ENCODE measurements around the gene GAGE10.

GAGE10 gene, protein sequence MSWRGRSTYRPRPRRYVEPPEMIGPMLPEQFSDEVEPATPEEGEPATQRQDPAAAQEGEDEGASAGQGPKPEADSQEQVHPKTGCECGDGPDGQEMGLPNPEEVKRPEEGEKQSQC

GRCh38 chrX:49303346-49303745, at the start of gene GAGE10:
TSS of gene GAGE10 (plus strand) at chrX:49303646. CDS start at chrX:49304860, 1,214 bp downstream.
- DNase-seq, result no peak

GRCh38 chrX:49254639-49255038, 48.8 kb upstream of the GAGE10 start:
- DNase-seq, result no peak

DNA sequence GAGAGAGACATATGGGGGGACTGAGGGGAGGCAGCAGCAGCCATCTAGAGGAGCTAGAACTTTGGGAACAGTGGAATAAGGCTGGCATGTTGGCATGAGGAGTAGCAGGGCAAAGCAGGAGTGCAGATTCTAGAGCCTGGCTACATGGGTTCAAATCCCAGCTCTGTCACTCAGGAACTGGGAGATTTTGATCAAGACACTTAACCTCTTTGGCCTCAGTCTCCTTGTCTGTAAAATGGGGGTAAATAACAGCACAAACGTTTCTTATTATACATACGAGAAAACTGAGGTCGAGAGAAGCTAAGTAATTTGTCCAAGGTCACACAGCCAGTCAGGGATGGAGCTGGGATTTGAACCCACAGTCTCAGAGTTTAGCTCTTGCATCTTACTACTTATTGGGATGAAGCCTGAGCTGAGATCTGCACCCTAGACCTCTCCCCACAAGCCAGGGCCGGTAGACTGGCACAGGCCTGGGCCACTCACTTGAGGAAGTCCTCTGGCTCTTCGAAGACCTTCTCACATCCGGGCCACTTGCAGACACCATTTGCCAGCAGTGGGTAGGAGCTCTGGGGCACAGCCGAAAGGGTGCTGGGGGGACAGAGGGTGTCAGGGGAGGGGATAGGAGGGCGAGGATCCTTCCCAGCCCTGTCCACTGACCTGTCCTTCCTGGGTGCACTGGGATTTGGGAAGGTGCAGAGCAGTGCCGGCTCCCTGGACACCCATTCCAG, 47.0 kb upstream of the GAGE10 start:
- DNase-seq, result no peak

DNA sequence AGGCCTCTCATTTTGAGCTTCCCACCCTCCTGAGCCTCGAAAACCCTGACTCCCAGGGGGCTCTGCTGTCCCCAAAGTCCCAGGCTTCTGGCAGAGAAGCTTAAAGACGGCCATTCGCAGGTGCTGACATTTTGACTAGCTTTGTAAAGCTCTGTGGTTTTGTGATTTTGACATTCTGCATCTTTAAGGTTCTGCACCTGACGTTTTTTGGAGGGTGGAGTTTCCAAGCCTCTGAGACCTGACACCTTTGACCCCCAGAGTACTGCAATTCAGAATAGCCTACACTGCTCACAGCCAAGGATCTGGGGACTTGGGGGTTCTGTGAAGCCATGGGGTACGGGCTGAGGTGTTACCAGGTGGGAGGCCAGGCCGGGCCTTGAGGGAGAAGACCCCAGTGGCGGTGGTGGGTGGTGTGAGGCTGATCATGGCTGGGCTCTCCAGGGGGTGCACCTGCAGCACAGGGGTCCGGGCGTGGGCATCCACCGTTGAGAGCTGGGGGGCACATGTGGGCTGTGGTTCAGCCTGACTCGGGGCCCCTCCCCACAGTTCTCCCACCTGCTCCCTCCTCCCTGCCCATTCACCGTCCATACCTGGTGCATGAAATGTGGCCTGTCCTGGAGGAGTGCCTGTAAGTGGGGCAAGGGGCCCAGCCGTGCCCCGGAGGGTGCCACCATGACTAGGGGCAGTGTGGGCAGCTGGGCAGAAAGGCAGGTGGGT, 46.2 kb upstream of the GAGE10 start:
- DNase-seq, result no peak

GRCh38 chrX:49257846-49258748, 45.3 kb upstream of the GAGE10 start:
- DNase-seq, result peak; percentile 71

- no peak for DNase-seq
These were observed 44.7 kb upstream of the GAGE10 start for GRCh38 chrX:49258749-49259124.

DNA sequence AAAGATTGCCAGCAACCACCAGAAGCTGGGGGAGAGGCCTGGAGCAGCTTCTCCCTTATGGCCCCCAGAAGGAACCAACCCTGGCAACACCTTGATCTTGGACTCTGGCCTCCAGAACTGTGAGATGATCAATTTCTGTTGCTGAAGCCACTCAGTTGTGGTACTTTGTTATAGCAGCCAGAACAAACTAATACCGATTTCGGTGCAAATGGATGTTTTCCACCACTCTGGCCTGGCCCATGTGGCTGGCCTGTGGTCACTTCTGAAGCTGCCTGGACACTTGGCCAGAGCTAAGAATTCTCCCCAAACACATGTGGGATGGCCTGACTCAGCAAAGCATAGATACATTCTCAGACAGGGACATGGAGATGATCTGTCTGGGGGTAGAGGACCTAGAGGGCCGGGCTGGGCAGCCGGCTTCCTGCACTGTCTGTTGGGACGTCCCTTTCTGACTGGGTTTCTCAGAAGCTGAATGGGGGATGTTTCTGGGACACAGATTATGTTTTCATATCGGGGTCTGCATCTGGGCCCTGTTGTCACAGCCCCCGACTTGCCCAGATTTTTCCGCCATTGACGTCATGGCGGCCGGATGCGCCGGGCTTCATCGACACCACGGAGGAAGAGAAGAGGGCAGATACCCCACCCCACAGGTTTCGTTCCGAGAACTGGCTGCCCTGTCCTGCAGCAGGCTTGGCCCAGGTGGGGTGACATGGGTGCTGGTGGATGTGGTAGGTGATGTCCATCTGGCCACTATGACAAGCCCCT, 43.0 kb upstream of the GAGE10 start:
- DNase-seq, result peak; percentile 75

- DNase-seq, result no peak
These were observed 40.8 kb upstream of the GAGE10 start for GRCh38 chrX:49262603-49263002.

DNA sequence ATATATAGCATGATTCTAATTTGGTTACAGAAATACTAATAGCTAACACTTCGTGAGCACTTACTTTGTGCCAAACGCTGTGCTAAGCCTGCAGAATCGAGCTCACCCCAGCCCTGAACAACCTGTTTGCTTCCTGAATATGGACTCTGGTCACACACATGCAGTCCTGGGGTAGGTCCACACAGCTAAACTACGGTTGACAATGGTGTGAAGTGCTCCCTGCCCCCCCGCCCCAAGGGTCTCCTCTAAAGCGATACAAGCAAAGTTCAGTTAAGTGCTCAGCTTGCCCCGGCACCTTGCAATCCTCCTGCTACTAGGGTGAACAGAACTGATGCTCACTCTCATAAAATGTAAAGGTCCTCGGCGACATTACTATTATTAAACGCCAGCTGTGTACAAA, 39.8 kb upstream of the GAGE10 start:
- DNase-seq, result no peak

GRCh38 chrX:49264460-49264859, 39.0 kb upstream of the GAGE10 start, which contains the start of gene FOXP3:
TSS of gene FOXP3 (minus strand) at chrX:49264710. CDS start at chrX:49258505, 6,205 bp downstream.
- DNase-seq, result peak; percentile 65

- no peak for DNase-seq
These were observed 36.7 kb upstream of the GAGE10 start for GRCh38 chrX:49266523-49267445.

DNA sequence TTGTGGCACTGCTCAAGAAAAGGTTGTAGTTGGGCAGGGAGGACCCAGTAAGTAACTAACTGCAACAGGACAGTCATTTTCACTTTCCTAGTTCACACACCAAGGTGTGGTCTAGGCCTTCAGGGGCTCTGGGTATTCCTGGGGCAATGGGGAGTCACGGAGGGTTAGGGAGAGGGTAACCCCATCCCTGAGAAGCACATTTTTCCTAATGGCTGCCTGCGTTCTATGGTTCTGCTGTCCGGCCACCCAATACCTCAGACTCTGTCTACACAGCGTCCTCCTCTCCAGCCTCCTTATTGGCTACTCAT, 34.8 kb upstream of the GAGE10 start:
- no peak for DNase-seq

DNA sequence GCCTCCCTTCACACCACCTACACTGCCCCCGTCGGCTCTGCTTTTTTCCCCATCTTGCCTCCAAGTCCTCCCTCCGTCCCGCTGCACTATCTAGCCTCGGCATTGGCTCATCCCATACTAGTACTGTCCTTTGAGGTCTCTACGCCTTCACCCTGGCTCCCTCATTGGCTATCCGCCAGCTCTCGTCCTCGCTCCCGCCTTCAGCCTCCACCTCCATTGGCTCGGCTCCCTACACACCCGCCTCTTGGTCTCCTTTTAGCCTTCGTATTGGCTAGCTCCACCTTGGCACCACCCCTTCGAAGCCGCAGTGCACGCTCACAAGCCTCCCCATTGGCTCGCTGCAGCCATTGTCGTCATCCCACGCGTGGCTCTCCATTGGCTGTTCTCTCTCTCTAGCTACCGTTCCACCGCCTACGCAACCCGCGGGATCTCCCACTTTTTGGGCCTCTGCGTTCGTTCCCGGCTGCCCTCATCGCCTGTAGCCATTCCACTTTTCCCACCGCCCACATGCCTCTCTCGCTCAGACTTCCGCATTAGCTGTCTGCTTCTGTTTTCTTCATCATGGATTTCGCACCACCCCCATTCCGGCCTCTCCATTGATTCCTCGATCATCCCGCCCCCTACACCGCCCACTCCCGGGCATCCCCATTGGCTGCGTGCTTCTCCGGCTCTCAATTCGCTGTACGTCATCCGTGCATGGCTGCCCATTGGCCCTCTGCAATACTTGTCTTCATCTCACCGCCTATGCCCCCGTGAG, 34.3 kb upstream of the GAGE10 start:
- DNase-seq, result peak; percentile 98

DNA sequence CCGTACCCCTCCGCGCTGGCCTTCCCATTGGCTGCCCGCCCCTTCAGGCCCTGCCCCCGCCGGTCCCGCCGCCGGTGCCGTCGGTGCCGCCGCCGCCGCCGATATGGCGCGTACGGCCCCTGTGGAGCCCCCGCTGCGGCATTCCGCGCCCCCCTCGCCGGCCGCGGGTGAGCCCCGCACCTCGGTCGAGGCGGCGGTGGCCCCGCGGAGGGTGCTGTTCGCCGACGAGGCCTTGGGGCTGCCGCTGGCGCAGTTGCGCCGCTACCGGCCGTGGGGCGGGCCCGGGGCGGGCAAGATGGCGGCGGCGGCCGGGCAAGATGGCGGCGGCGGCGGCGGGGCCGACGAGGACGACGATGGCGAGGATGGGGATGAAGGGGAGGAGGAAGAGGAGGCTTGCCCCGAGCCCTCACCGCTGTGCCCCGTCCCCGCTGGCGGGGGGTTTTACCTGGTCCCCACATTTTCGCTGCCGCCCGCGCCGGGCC, 33.6 kb upstream of the GAGE10 start, which contains the start of gene PPP1R3F:
TSS of gene PPP1R3F (plus strand) at position 27 of the 482 bp plus-strand sequence. CDS start at position 104, 77 bp downstream.
- DNase-seq, result no peak

DNA sequence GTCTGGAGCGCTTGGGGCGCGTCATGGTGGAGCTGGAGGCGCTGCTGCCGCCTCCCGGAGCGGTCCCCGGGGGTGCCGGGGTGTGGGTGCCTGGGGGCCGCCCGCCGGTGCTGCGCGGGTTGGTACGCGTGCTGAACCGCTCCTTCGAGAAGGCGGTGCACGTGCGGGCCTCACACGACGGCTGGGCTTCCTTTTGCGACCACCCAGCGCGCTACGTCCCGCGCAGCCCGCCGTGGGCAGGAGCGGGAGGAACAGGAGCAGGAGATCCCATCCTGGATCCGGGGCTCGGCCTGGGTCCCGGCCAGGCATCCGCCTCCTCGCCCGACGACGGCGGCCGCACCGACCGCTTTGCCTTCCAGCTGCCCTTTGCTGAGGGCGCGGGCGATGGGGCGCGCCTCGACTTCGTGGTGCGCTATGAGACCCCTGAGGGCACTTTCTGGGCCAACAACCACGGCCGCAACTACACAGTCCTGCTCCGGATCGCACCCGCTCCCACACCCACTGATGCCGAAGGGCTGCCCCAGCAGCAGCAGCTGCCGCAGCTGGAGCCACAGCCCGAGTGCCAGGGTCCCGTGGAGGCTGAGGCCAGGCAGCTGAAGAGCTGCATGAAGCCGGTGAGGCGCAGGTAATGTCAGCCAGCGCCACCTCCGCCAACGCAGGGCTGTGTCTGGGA, 33.1 kb upstream of the GAGE10 start:
- DNase-seq, result peak; percentile 62

- peak; percentile 24 for DNase-seq
These were observed 32.1 kb upstream of the GAGE10 start for GRCh38 chrX:49271341-49271740.

- DNase-seq, result peak; percentile 73
These were observed 31.0 kb upstream of the GAGE10 start for GRCh38 chrX:49272421-49272820.

DNA sequence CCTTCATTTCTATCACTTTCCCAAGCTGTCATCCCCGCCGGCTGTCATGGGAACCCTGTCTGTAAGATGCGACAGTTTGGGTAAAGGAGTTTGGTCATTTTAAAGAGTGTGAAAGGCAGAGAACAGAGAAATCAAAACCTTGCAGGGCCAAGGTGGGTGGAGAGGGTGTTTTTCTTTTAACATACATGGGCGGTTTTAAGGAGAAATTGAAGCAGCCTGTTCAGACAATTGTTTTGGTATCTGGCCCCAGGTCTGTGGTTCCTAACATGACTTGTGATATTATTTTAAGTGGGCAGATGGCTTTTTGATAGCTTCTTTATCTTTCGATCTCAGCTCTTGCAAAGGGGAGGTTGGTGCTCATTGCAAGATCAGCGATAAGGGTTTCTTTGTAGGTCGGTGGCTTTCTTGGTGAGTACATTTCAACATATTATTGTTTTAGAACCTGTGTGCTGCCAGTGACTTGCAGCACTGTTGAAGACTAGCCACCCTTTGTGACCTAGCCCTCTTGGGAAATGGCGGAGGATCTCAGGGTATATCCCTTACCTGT, 30.2 kb upstream of the GAGE10 start:
- peak; percentile 77 for DNase-seq

DNA sequence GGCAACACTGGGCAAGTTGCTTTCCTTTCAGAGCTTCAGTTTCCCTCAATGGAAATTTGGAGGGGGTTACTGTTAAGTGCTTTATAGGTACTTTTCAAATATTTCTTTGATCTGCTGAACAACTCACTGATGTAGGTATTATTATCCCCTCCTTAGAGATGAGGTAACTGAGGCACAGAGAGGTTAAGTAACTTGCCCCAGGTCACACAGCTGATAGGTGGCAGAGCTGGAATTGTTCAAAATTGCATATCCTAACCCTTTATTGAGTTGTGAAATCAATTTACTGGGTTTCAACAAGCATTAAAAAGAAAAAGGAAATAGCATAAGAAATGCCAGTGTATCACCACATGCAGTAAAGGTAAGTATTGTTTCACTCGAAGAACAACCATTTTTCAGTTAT, 27.2 kb upstream of the GAGE10 start:
- no peak for DNase-seq

Measured in activated effector memory CD4-positive, alpha-beta T cell treated with anti-CD3 and anti-CD28 coated beads, Interleukin-2, amount 50 U/mL, for 16 hours (primary cell).